A172 (cell line): ENCODE measurements around the gene GALNT7. TPM values are rescaled to one million over a fixed set of nuclear protein-coding genes. Genes with fewer than 3 reads are reported as not detected.
"Not testable (repeated sequence)": the region's sequence is repeated elsewhere in the genome, so short reads cannot be mapped to it uniquely, and the experiment has no call there.

Experiments used
- DNase-seq: peaks from one replicate; pipeline ENCODE4 v3.0.0-alpha.2; 2015; ENCODE audit warnings: low spot score
- total RNA-seq: library from RNA; depleted of rRNA; stranded (reverse); fragments of >200 nt; shearing (Covaris generic); gene quantifications from 2 replicates; pipeline ENCODE4 v1.2.3, GENCODE V29; 2014

The GALNT7 gene
- total RNA-seq, 1 experiment from 2014 or later, result 43.2 TPM

- DNase-seq, result no peak
These were observed 26.5 kb downstream of the GALNT7 start for GRCh38 chr4:173195109-173195508.

- no peak for DNase-seq
These were observed 30.9 kb downstream of the GALNT7 start for GRCh38 chr4:173199553-173199952.

GRCh38 chr4:173200103-173200884 lies 31.7 kb downstream of the GALNT7 start:
- no peak for DNase-seq

GRCh38 chr4:173202395-173202794 lies 33.8 kb downstream of the GALNT7 start:
- DNase-seq, result no peak

GRCh38 chr4:173205656-173206055 lies 37.0 kb downstream of the GALNT7 start:
- no peak for DNase-seq

- no peak for DNase-seq
These were observed 39.8 kb downstream of the GALNT7 start for GRCh38 chr4:173208420-173208819.

GRCh38 chr4:173211222-173211621 lies 42.6 kb downstream of the GALNT7 start:
- DNase-seq, result no peak

- peak; percentile 88 for DNase-seq
These were observed 43.2 kb downstream of the GALNT7 start for GRCh38 chr4:173211838-173212237.

- DNase-seq, result no peak
These were observed 43.8 kb downstream of the GALNT7 start for GRCh38 chr4:173212379-173212778.

GRCh38 chr4:173213296-173213695 lies 44.7 kb downstream of the GALNT7 start:
- DNase-seq, result no peak

GRCh38 chr4:173214231-173214630 lies 45.6 kb downstream of the GALNT7 start:
- no peak for DNase-seq

- DNase-seq, result no peak
These were observed 46.0 kb downstream of the GALNT7 start for GRCh38 chr4:173214661-173215060.

- DNase-seq, result no peak
These were observed 48.5 kb downstream of the GALNT7 start for GRCh38 chr4:173217075-173217474.

GRCh38 chr4:173217727-173218126 lies 49.1 kb downstream of the GALNT7 start:
- DNase-seq, result no peak

GRCh38 chr4:173218411-173219125 lies 50.0 kb downstream of the GALNT7 start:
- DNase-seq, result peak; percentile 93

GRCh38 chr4:173219126-173219437 lies 50.5 kb downstream of the GALNT7 start:
- DNase-seq, result not testable (repeated sequence)

GRCh38 chr4:173223743-173224142 lies 55.1 kb downstream of the GALNT7 start:
- no peak for DNase-seq

GRCh38 chr4:173226401-173226888 lies 57.8 kb downstream of the GALNT7 start:
- no peak for DNase-seq

- no peak for DNase-seq
These were observed 59.1 kb downstream of the GALNT7 start for GRCh38 chr4:173227756-173228155.

- no peak for DNase-seq
These were observed 61.5 kb downstream of the GALNT7 start for GRCh38 chr4:173230062-173230461.

- DNase-seq, result no peak
These were observed 63.3 kb downstream of the GALNT7 start for GRCh38 chr4:173231916-173232315.

GRCh38 chr4:173233857-173234256 lies 65.2 kb downstream of the GALNT7 start:
- DNase-seq, result no peak

- no peak for DNase-seq
These were observed 66.4 kb downstream of the GALNT7 start for GRCh38 chr4:173235050-173235449.
